Activated CD4-positive, alpha-beta T cell treated with anti-CD3 and anti-CD28 coated beads for 4 hours (primary cell): ENCODE measurements around the gene PIK3IP1.
A peak's percentile ranks its signal among the peaks of the same experiment; 100 is the strongest.
"Not testable (repeated sequence)": the region's sequence is repeated elsewhere in the genome, so short reads cannot be mapped to it uniquely, and the experiment has no call there.

Experiments used
- DNase-seq, 2 donors: peaks; one replicate each; pipeline ENCODE4 v3.0.0-alpha.2; 2020

Gene PIK3IP1

GRCh38 chr22:31292236-31292989 is at the start of gene PIK3IP1:
Gene PIK3IP1 (minus strand): TSS chr22:31292488. CDS start chr22:31292344, 144 bp downstream.
- peak; percentile 84 to 86 for DNase-seq

GRCh38 chr22:31341386-31342088 is 49.2 kb upstream of the PIK3IP1 start:
- no peak for DNase-seq

- no peak for DNase-seq
Observed at GRCh38 chr22:31340765-31341247, 48.5 kb upstream of the PIK3IP1 start.

GRCh38 chr22:31340360-31340759 is 48.1 kb upstream of the PIK3IP1 start:
- DNase-seq, result no peak

GRCh38 chr22:31339148-31339832 is 47.0 kb upstream of the PIK3IP1 start:
- no peak for DNase-seq

GRCh38 chr22:31337178-31337577 is 44.9 kb upstream of the PIK3IP1 start:
- peak in 1 of 2 donors; percentile 18 for DNase-seq

- no peak for DNase-seq
Observed at GRCh38 chr22:31334329-31334728, 42.0 kb upstream of the PIK3IP1 start.

GRCh38 chr22:31333641-31334040 is 41.4 kb upstream of the PIK3IP1 start:
- DNase-seq, result no peak

GRCh38 chr22:31332886-31333285 is 40.6 kb upstream of the PIK3IP1 start:
- DNase-seq, result no peak

- DNase-seq, result no peak
Observed at GRCh38 chr22:31332010-31332409, 39.7 kb upstream of the PIK3IP1 start.

GRCh38 chr22:31329453-31330215 is 37.3 kb upstream of the PIK3IP1 start:
- no peak for DNase-seq

- DNase-seq, result no peak
Observed at GRCh38 chr22:31329029-31329428, 36.7 kb upstream of the PIK3IP1 start.

GRCh38 chr22:31328544-31328960 is 36.3 kb upstream of the PIK3IP1 start:
- no peak for DNase-seq

GRCh38 chr22:31327806-31328543 is 35.7 kb upstream of the PIK3IP1 start:
- no peak for DNase-seq

GRCh38 chr22:31326877-31327276 is 34.6 kb upstream of the PIK3IP1 start:
- DNase-seq, result no peak

GRCh38 chr22:31323578-31324550 is 31.6 kb upstream of the PIK3IP1 start:
- no peak for DNase-seq

GRCh38 chr22:31321421-31321820 is 29.1 kb upstream of the PIK3IP1 start:
- DNase-seq, result no peak

GRCh38 chr22:31314220-31314619 is 21.9 kb upstream of the PIK3IP1 start:
- not testable (repeated sequence) for DNase-seq

- DNase-seq, result peak; percentile 60 to 72
Observed at GRCh38 chr22:31313366-31314147, 21.3 kb upstream of the PIK3IP1 start.

GRCh38 chr22:31308181-31308580 is 15.9 kb upstream of the PIK3IP1 start:
- no peak for DNase-seq
